A549 (cell line): ENCODE measurements around the gene ZNF287. TPM values are rescaled to one million over a fixed set of nuclear protein-coding genes. Genes with fewer than 3 reads are reported as not detected.
A peak's percentile ranks its signal among the peaks of the same experiment; 100 is the strongest.

Experiments
- ATAC-seq, 2 experiments: fragments of 200-7000 bp in 1 of 2; fragments of >200 bp in 1 of 2; cut with Nextera tagmentation in 1 of 2; cut with Tn5 transposase in 1 of 2; 3 replicates each; pipeline versions ENCODE4 v1.8.0 to v1.9.1; 2018 to 2020; ENCODE audit warnings: mild to moderate bottlenecking in 1 of 2, moderate library complexity in 1 of 2
- CTCF ChIA-PET: fragments of 300-600 bp; sonication (Branson Sonifier 250); formaldehyde crosslinking; extraction: SDS; loops from one replicate; lab custom pipeline; 2021; ENCODE audit warnings: antibody characterized with exemption, inconsistent platforms; lab: Yijun Ruan, JAX
- POLR2A ChIA-PET: fragments of 350-600 bp; formaldehyde crosslinking; extraction: SDS; loops from one replicate; lab custom pipeline; 2021; ENCODE audit warnings: antibody characterized with exemption, inconsistent platforms; lab: Yijun Ruan, JAX
- DNase-seq, 2 experiments: peaks; one replicate each; pipeline versions ENCODE4 v3.0.0 to v3.0.0-alpha.2; 2011 to 2016; ENCODE audit warnings: low read depth in 1 of 2, low spot score in 1 of 2
- FAIRE-seq: peaks from 2 replicates; lab custom pipeline; 2011; peaks lifted over from hg19 to GRCh38; lab: Jason Lieb, UNC
- H3K27ac ChIP-seq, 2 experiments: fragments of >200 bp; sonication (Bioruptor Twin); formaldehyde crosslinking; 3 replicates each; pipeline ENCODE4 v1.5.1; 2016 to 2017
- H3K4me1 ChIP-seq: fragments of >200 bp; sonication (Bioruptor Twin); formaldehyde crosslinking; 3 replicates; pipeline ENCODE4 v1.6.1; 2016
- H3K4me2 ChIP-seq: fragments of >200 bp; sonication (Bioruptor Twin); formaldehyde crosslinking; 3 replicates; pipeline ENCODE4 v1.6.1; 2016
- H3K4me3 ChIP-seq: fragments of >200 bp; sonication (Bioruptor Twin); formaldehyde crosslinking; 3 replicates; pipeline ENCODE4 v1.5.1; 2016
- H3K9me3 ChIP-seq: fragments of >200 bp; sonication (Bioruptor Twin); formaldehyde crosslinking; 3 replicates; pipeline ENCODE4 v1.6.1; 2016
- BHLHE40 ChIP-seq: IDR thresholded peaks from 2 replicates; pipeline ENCODE4 v1.6.1; 2012; ENCODE audit warnings: low read depth, low read length, inconsistent platforms
- CEBPB ChIP-seq, 2 experiments: fragments of >200 bp in 1 of 2; sonication (Bioruptor Twin) in 1 of 2; formaldehyde crosslinking in 1 of 2; IDR thresholded peaks; 2 replicates each; pipeline ENCODE4 v1.6.1; 2012 to 2016
- EHF ChIP-seq: fragments of 250-450 bp; sonication (Bioruptor Pico); IDR thresholded peaks from 2 replicates; pipeline ENCODE4 v1.5.0; 2020; ENCODE audit warnings: mild to moderate bottlenecking
- EP300 ChIP-seq, 2 experiments: fragments of >200 bp; sonication (Bioruptor Twin); formaldehyde crosslinking; IDR thresholded peaks; 2 replicates in 1 of 2; 3 replicates in 1 of 2; pipeline ENCODE4 v1.6.1; 2016 to 2017
- ESRRA ChIP-seq: fragments of 150-350 bp; IDR thresholded peaks from 2 replicates; pipeline ENCODE4 v1.6.1; 2014; ENCODE audit warnings: mild to moderate bottlenecking, low read length, borderline replicate concordance
- FOSB ChIP-seq: fragments of 250-450 bp; sonication (Bioruptor Pico); IDR thresholded peaks from 2 replicates; pipeline ENCODE4 v1.5.0; 2020; ENCODE audit warnings: mild to moderate bottlenecking, moderate library complexity
- FOXS1 ChIP-seq: fragments of 250-450 bp; sonication (Bioruptor Pico); IDR thresholded peaks from 2 replicates; pipeline ENCODE4 v1.5.0; 2020; ENCODE audit warnings: mild to moderate bottlenecking, moderate library complexity
- HDAC2 ChIP-seq: fragments of 200-600 bp; sonication (generic); IDR thresholded peaks from 2 replicates; pipeline ENCODE4 v1.6.1; 2016
- HOXA7 ChIP-seq: fragments of 250-450 bp; sonication (Bioruptor Pico); IDR thresholded peaks from 2 replicates; pipeline ENCODE4 v1.5.0; 2020; ENCODE audit warnings: mild to moderate bottlenecking, moderate library complexity
- KDM5A ChIP-seq: fragments of 200-600 bp; sonication (generic); IDR thresholded peaks from 2 replicates; pipeline ENCODE4 v1.6.1; 2016; ENCODE audit warnings: antibody characterized with exemption, mild to moderate bottlenecking
- NFE2L2 ChIP-seq: fragments of 150-350 bp; conservative IDR thresholded peaks from 2 replicates; pipeline ENCODE4 v1.6.1; 2014; ENCODE audit warnings: low read length
- POLR2AphosphoS2 ChIP-seq: conservative IDR thresholded peaks from 2 replicates; pipeline ENCODE4 v1.6.1; 2012; ENCODE audit warnings: low read length, improper control_type of control experiment, inconsistent platforms
- RAD21 ChIP-seq, 2 experiments: fragments of >200 bp in 1 of 2; sonication (Bioruptor Twin) in 1 of 2; formaldehyde crosslinking in 1 of 2; IDR thresholded peaks in 1 of 2; conservative IDR thresholded peaks in 1 of 2; 2 replicates in 1 of 2; 3 replicates in 1 of 2; pipeline ENCODE4 v1.6.1; 2012 to 2018; ENCODE audit warnings: inconsistent platforms in 1 of 2
- RFX5 ChIP-seq: fragments of 450-650 bp; IDR thresholded peaks from 2 replicates; pipeline ENCODE4 v1.7.1; 2014; ENCODE audit warnings: antibody characterized with exemption, mild to moderate bottlenecking, moderate library complexity
- TFCP2L1 ChIP-seq: fragments of 250-450 bp; sonication (Bioruptor Pico); IDR thresholded peaks from 2 replicates; pipeline ENCODE4 v1.5.0; 2021; ENCODE audit warnings: mild to moderate bottlenecking
- TP53 ChIP-seq: fragments of 250-450 bp; sonication (Bioruptor Pico); IDR thresholded peaks from 2 replicates; pipeline ENCODE4 v1.5.0; 2021; ENCODE audit warnings: mild to moderate bottlenecking, moderate library complexity
- ZSCAN20 ChIP-seq: fragments of 250-450 bp; sonication (Bioruptor Pico); IDR thresholded peaks from 2 replicates; pipeline ENCODE4 v1.8.0; 2022; ENCODE audit warnings: mild to moderate bottlenecking, moderate library complexity
- WGBS: methylation state at CpG from one replicate; pipeline ENCODE4 v1.1.6; 2017; ENCODE audit errors: missing lambda C conversion rate; 5-methylcytosine and 5-hydroxymethylcytosine counted together
- polyA plus RNA-seq, 4 experiments: library from polyadenylated mRNA; depleted of rRNA in 3 of 4; stranded (reverse); fragments of >200 nt; fragmentation: RNase III in 1 of 4; extraction: RNeasy Plus Mini Kit Qiagen cat#74134 plus additional on column Dnase treatment in 1 of 4; gene quantifications; 2 replicates in 3 of 4; 3 replicates in 1 of 4; pipeline ENCODE4 v1.2.3, GENCODE V29; 2011 to 2017
- TF ChIP-seq, protein P1 (sequence below): fragments of >200 bp; sonication (Bioruptor Twin); formaldehyde crosslinking; IDR thresholded peaks from 3 replicates; pipeline ENCODE4 v1.5.1; 2016
- TF ChIP-seq, protein P2 (sequence below): fragments of >200 bp; sonication (Bioruptor Twin); formaldehyde crosslinking; IDR thresholded peaks from 2 replicates; pipeline ENCODE4 v1.6.1; 2016
- TF ChIP-seq, protein P3 (sequence below): IDR thresholded peaks from 2 replicates; pipeline ENCODE4 v1.6.1; 2012

Gene ZNF287
- polyA plus RNA-seq, 2 of the 4 experiments (the other 2 are of a cell fraction): 13.5 to 16.7 TPM

DNA sequence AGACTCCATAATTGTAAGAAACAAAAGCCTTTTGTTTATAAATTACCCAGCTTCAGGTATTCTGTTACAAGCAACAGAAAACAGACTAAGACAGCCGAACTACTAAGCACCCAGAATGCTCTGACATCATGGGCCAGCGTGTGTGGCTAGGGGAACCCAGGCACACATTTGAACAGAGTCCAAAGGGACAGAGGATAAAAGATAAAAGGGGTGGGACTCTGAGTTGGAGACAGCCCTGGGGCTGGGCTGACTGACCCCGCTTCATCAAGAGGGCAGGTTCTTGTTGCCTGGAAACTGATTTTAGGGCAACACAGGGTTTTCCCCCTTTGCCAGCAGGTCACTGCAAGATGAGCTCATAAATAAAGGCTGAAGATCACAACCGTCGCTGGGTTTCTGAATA lies 30.5 kb upstream of the ZNF287 start:
- FAIRE-seq: no peak
- no peak overlapping the region for H3K4me2 ChIP-seq
- no peak for ATAC-seq
- H3K4me3 ChIP-seq: no peak overlapping the region
- no peak for DNase-seq
- POLR2A ChIA-PET: no interaction called here
- H3K9me3 ChIP-seq: peaks cover 89% of the 10 kb centered on the region
- no peak overlapping the region for H3K27ac ChIP-seq
- TF ChIP-seq EP300 (IDR thresholded peaks at IDR 0.05) (no peak), FOXS1 (CRISPR knock-in tag) (no peak), BHLHE40 (no peak), HDAC2 (no peak), TP53 (CRISPR knock-in tag) (no peak), RAD21 (conservative IDR thresholded peaks at IDR 0.05 in 1 of 2, IDR thresholded peaks at IDR 0.05 in 1 of 2) (no peak), ESRRA (no peak), RFX5 (no peak), POLR2AphosphoS2 (no peak), TFCP2L1 (no peak), ZSCAN20 (no peak), KDM5A (no peak), FOSB (CRISPR knock-in tag) (no peak), HOXA7 (CRISPR knock-in tag) (no peak)
- TF ChIP-seq, protein P1, sequence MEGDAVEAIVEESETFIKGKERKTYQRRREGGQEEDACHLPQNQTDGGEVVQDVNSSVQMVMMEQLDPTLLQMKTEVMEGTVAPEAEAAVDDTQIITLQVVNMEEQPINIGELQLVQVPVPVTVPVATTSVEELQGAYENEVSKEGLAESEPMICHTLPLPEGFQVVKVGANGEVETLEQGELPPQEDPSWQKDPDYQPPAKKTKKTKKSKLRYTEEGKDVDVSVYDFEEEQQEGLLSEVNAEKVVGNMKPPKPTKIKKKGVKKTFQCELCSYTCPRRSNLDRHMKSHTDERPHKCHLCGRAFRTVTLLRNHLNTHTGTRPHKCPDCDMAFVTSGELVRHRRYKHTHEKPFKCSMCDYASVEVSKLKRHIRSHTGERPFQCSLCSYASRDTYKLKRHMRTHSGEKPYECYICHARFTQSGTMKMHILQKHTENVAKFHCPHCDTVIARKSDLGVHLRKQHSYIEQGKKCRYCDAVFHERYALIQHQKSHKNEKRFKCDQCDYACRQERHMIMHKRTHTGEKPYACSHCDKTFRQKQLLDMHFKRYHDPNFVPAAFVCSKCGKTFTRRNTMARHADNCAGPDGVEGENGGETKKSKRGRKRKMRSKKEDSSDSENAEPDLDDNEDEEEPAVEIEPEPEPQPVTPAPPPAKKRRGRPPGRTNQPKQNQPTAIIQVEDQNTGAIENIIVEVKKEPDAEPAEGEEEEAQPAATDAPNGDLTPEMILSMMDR: no peak
- TF ChIP-seq, protein P2, sequence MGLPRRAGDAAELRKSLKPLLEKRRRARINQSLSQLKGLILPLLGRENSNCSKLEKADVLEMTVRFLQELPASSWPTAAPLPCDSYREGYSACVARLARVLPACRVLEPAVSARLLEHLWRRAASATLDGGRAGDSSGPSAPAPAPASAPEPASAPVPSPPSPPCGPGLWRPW: no peak
- TF ChIP-seq, protein P3, sequence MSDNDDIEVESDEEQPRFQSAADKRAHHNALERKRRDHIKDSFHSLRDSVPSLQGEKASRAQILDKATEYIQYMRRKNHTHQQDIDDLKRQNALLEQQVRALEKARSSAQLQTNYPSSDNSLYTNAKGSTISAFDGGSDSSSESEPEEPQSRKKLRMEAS: no peak
- 25% methylated on average over 5 of the region's 5 CpGs for whole genome bisulfite sequencing
- H3K4me1 ChIP-seq: no peaks in the 10 kb centered on the region
- CTCF ChIA-PET: interaction anchor here (3.1 kb wide), 1 partner anchor 10 kb away, joined by 14 read pairs; no protein-coding TSS in a partner anchor

DNA sequence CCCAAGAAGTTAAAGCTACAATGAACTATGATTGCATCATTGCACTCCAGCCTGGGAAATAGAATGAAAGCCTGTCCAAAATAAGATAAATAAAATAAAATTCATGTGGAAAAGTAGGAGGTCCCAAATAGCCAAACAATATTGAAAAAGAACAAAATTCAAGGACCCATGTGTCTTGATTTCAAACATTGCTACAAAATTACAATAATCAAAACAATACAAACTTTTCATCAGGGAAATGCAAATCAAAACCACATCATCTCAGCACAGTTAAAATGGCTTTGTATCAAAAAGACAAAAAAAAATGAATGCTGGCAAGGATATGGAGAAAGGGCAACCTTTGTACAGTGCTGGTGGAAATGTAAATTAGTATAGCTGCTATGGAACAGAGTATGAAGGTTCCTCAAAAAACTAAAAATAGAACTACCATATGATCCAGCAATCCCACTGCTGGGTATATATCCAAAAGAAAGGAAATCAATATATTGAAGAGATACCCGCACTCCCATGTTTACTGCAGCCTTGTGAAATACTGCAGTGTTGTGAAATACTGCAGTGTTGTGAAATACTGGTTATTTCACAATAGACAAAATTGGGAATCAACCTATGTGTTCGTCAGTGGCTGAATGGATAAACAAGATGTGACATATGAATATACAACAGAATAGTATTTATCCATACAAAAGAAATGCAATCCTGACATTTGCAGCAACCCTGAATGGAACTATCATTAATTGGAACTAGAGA lies 24.5 kb upstream of the ZNF287 start:
- WGBS: 1% methylated on average over 2 of the region's 2 CpGs
- Histone ChIP-seq H3K27ac (no peak overlapping the region), H3K9me3 (peaks cover 88% of the 10 kb centered on the region), H3K4me3 (no peak overlapping the region), H3K4me2 (no peak overlapping the region), H3K4me1 (0 out of 3 replicates have a peak, but pooled peaks cover 3% of the 10 kb centered on the region)
- TF ChIP-seq, protein P2: peak; percentile 56; the same call in 1 of the 2 replicates
- TF ChIP-seq CEBPB (IDR thresholded peaks at IDR 0.05): peak; percentile 84 to 93
- TF ChIP-seq FOSB (CRISPR knock-in tag): no peak
- no peak for TF ChIP-seq KDM5A
- no peak for TF ChIP-seq FOXS1 (CRISPR knock-in tag)
- no peak for TF ChIP-seq EHF (CRISPR knock-in tag)
- no peak for TF ChIP-seq NFE2L2
- no peak for TF ChIP-seq HOXA7 (CRISPR knock-in tag)
- ATAC-seq (no peak), FAIRE-seq (peak; percentile 73), DNase-seq (no peak)
- ChIA-PET CTCF (interaction anchor here (1.4 kb wide), 1 partner anchor 9 kb away, joined by 4 read pairs; no protein-coding TSS in a partner anchor), POLR2A (no interaction called here)
